ENCODE data around the gene COG7.
"Not testable (repeated sequence)": the region's sequence is repeated elsewhere in the genome, so short reads cannot be mapped to it uniquely, and the experiment has no call there.

COG7 gene

DNA sequence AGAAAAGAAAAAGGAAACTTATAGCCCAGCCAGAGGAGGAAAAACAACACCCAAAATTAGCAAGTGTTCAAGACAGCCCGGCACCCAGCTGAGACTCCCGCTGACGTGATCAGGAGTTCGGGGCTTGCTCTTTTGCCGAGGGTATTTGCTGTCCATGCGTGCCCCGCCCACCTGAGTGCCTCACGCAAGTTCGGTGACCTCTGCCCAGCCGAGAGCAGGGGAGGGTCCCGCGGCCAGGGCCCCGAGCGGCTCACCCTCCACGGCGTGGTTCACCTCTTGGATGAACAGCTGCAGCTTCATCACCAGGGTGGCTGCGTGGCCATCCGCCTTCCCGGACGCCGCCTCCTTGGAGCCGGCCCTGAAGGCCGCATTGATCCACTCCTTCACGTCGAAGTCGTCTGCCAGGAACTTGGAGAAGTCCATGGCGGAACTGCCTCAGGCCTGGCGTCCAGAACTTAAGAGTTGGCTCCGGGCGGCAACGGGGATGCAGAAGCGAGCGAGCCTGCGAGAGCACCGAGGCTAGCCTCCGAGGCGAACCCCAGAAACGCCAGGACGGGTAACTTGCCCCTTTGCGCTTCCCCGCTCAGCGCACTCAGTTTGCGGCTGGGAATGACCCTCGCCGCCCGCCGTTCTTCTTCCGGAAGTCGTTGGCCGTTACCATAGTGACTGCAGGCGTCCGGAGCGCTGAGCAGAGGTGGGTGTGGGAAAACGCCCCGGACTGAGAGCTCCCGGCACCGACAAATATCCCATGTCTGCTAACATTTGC lies at the start of gene COG7:
TSS of gene COG7 (minus strand) at position 618 of the 766 bp plus-strand sequence. CDS start at position 423, 195 bp downstream.
- peak; percentile 62 to 70 for DNase-seq (ENCODE audit: low read depth in 2 of 2, low spot score in 1 of 2)

- DNase-seq (ENCODE audit: low read depth in 2 of 2, low spot score in 1 of 2), result no peak
Observed at GRCh38 chr16:23502466-23502865, 49.5 kb upstream of the COG7 start.

GRCh38 chr16:23501291-23501690 lies 48.3 kb upstream of the COG7 start:
- no peak for DNase-seq (ENCODE audit: low read depth in 2 of 2, low spot score in 1 of 2)

DNA sequence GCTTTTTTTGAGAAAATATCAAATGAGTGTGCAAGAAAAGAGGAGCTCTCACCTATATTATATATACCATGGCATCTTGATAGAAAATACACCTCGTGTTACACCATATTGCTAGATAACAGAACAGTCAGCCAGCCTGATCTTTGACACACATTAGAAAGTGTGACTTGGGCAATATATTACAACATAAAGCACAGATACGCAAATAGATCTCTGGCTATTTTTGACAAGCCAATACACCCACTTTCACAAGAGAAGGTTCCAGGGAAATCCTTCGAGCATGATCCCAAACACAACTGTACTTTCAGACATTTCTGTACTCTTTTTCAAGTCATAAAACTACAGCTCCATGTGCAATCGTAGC lies 47.9 kb upstream of the COG7 start:
- no peak for DNase-seq (ENCODE audit: low read depth in 2 of 2, low spot score in 1 of 2)

DNA sequence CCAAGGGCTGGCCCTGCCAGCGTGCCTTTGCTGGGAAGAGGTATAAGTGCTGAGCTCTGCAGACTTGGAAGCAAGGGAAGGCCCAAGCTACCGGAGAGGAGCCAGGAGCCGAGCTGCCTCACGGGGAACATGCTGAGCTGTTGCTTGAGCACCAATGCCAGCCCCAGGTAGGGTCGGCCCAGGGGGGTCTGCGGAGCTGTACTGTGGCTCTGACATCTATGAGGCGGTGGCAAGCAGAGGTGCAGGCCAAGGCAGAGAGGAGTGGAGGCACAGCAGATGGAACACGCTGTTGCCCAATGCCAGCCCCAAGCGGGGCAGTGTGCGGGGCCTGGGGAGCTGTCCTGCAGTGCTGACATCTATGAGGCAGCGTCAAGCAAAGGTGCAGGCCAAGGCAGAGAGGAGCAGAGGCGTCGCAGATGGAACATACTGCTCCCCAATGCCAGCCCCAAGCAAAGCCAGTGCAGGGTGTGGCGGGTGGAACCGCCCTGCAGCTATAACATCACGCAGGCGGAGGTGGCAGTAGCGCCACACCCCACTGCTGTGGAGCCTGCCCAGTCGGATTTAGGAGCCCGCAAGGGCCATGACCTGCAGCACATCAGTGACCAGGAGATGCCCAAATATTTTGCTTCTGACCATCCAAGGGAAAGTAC lies 47.3 kb upstream of the COG7 start:
- no peak for DNase-seq (ENCODE audit: low read depth in 2 of 2, low spot score in 1 of 2)

GRCh38 chr16:23499801-23500200 lies 46.8 kb upstream of the COG7 start:
- DNase-seq (ENCODE audit: low read depth in 2 of 2, low spot score in 1 of 2), result no peak

GRCh38 chr16:23498863-23499262 lies 45.9 kb upstream of the COG7 start:
- DNase-seq (ENCODE audit: low read depth in 2 of 2, low spot score in 1 of 2), result no peak

GRCh38 chr16:23497543-23497868 lies 44.5 kb upstream of the COG7 start:
- no peak for DNase-seq (ENCODE audit: low read depth in 2 of 2, low spot score in 1 of 2)

DNA sequence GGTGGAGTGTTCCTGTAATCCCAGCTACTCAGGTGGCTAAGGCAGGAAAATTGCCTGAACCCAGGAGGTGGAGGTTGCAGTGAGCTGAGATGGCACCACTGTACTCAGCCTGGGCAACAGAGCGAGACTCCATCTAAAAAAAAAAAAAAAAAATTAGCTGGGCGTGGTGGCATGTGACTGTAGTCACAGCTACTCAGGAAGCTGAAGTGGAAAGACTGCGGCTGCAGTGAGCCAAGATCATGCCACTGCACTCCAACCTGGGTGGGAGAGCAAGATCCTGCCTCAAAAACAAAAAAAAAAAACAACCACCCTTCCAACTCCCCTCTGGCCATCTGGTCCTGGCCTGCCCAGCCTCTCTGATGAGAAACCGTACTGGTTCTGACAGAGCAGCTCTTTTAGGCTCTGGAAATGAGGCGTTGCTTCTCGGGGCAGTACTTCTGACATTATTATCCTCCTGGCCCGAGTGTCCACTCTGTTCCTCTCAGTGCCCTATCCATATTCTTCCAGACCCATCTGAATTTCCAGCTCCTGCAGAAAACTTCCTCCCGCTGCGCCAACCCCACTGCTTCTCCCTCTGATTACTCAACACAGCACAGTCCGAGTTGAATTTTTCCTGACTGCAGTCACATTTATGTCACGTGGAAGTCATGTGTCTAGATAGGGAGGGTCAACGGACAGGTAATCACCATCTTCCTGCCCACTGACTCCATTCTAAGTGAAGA lies 44.0 kb upstream of the COG7 start:
- no peak for DNase-seq (ENCODE audit: low read depth in 2 of 2, low spot score in 1 of 2)

- DNase-seq (ENCODE audit: low read depth in 2 of 2, low spot score in 1 of 2), result no peak
Observed at GRCh38 chr16:23495671-23496070, 42.7 kb upstream of the COG7 start.

GRCh38 chr16:23494188-23494587 lies 41.2 kb upstream of the COG7 start:
- DNase-seq (ENCODE audit: low read depth in 2 of 2, low spot score in 1 of 2), result no peak

DNA sequence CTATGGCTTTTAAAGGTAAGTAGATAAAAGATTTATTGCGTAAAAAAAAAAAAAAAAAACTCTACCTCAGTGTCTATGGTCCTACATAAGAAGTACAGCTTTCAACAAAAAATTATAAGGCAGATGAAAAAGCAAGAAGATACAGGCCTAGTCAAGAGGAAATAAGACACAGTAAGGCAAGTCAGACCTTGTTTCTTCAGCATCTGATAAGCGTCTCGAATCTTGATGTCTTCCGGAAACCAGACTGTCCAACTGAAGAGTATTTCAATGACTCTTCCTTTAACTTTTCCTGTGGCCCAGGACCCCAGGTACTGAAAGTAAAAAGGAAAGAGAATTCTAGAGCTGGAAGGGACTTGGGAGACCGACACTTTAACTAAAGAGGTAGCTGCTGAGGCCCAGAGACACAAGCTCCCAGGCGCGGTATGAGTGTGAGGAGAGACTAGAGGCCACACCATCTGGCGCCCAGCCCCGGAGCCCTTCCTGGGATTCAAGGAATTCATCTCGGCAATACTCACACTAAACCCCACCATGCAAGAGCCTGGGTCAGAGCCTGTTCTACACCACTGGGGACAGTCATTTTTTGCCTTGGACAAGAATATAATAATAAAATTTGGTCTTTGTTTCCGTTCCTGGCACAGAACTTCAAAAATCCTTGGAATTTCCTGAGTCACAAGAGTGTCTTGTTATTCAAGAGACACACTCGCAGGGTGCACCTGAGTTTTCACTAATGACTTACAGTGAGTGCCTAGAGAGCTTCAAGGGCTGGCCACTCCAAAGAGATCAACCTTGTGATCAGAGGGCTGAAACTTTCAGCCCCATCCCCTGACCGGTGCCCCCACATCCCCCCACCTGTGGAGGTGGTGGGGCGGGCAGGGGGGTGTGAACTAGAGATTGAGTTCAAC lies 38.8 kb upstream of the COG7 start:
- DNase-seq (ENCODE audit: low read depth in 2 of 2, low spot score in 1 of 2), result no peak

- no peak for DNase-seq (ENCODE audit: low read depth in 2 of 2, low spot score in 1 of 2)
Observed at GRCh38 chr16:23486480-23486879, 33.5 kb upstream of the COG7 start.

DNA sequence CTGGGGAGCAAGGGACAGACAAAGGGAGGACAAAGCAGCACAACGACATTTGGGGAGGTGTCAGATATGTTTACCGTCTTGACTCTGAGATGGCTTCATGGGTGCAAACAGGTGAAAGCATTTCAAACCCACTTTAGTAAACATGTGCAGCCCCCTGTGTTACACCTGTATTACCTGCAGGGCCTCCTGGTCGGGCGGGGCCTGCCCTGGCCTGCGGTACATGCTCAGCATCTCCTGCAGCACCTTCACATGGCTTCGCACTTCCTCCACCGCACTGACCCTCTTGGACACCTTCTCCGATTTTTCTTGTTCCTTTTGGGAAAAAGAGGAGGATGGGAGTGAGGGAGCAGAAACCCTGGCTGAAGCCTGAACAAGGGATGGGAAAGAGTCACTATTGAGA lies 32.9 kb upstream of the COG7 start:
- DNase-seq (ENCODE audit: low read depth in 2 of 2, low spot score in 1 of 2), result no peak

DNA sequence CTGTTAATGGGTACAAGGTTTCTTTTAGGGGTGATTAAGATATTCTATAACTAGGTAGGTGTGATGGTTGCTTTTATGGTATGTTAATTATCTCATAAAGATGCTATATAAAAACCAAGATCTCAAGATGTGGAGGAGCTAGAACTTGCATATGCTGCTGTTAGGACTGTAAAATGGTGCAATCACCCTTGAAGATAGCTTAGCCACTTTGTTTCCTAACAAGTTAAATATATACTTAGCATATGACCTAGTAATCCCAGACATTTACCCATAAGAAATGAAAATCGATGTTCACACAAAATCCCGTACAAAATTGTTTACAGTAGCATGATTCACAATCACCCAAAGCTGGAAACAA lies 32.2 kb upstream of the COG7 start:
- no peak for DNase-seq (ENCODE audit: low read depth in 2 of 2, low spot score in 1 of 2)

DNA sequence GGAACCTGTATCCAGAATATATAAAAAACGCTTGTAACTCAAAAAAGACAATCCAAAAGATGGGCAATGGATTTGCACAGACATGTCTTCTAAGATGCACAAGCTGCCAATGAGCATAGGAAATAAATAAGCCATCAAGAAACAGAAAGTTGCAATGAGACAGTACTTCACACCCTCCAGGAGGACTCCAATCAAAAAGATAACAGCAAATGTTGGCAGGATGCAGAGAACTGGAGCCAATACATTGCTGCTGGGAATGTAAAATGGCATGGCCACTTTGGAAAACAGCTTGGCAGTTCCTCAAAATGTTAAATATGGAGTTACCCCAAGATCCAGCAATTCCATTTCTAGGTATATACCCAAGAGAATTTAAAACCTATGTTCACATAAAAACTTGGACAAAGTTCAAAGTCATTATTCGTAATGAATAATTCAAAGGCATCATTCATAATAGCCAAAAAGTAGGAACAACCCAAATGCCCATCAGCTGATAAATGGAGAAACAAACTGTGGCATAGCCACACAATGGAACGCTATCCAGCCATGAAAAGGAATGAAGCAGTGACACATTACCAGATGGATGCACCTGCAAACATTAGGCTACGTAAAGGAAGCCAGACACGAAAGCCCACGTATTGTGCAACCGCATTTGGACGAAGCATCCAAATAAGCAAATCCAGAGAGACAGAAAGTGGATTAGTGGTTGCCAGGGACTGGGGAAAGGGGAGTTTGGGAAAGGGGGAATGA lies 31.7 kb upstream of the COG7 start:
- no peak for DNase-seq (ENCODE audit: low read depth in 2 of 2, low spot score in 1 of 2)

DNA sequence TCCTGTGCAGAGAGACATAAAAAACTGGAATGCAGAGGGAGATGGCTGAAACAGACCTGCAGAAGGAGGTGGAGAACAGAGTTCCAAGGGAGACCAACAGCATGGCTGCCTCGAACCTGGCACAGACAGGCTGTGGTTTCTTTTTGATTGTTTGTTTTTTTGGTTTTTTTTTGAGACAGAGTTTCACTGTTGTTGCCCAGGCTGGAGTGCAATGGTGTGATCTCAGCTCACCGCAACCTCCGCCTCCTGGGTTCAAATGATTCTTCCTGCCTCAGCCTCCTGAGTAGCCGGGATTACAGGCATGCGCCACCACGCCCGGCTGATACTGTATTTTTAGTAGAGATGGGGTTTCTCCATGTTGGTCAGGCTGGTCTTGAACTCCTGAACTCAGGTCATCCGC lies 30.5 kb upstream of the COG7 start:
- not testable (repeated sequence) for DNase-seq (ENCODE audit: low read depth in 2 of 2, low spot score in 1 of 2)

GRCh38 chr16:23482778-23483177 lies 29.8 kb upstream of the COG7 start:
- DNase-seq (ENCODE audit: low read depth in 2 of 2, low spot score in 1 of 2), result no peak

DNA sequence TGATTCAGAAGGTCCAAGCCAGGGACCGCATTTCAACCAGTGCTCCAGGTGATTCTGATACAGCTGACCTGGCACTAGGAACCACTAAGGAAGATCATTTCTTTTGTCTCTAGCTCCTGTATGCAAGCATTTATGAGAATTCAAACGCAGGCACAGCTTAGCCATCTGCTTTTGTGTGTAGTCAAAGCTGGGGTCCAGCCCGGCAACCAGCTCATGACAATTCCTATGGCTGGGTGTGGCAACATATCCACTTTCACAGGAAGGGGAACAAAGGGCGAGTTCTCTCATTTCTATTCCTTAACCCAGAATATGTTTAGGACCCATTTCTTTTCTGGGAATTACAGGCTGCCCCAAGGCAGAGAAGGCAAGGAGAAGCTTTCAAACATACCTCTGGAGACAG lies 27.3 kb upstream of the COG7 start:
- DNase-seq (ENCODE audit: low read depth in 2 of 2, low spot score in 1 of 2), result no peak

- DNase-seq (ENCODE audit: low read depth in 2 of 2, low spot score in 1 of 2), result no peak
Observed at GRCh38 chr16:23479138-23479537, 26.1 kb upstream of the COG7 start.

DNA sequence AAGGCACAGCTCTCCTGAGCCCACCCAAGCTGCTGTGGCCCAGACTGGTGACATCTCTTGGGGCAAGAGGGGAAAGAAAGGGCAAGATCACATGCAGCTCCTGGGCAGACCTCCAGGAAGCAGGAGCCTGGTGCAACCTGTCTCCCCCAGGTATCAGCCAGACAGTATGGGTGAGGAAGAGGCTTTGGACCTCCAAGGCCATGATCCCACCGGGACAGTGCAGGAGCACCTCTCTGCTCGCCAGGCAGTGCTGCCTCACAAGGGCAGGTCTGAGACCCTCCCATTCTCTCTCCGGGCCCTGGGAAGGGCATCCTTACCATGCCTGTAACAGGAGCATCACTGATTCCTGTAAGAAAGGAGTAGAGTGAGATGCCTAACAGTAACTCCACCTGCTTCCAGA lies 25.6 kb upstream of the COG7 start:
- DNase-seq (ENCODE audit: low read depth in 2 of 2, low spot score in 1 of 2), result no peak

Data from stimulated activated CD8-positive, alpha-beta memory T cell treated with anti-CD3 and anti-CD28 coated beads, Interleukin-4, amount 100 ng/mL, for 1 hour (primary cell).